Measurements from ENCODE around the gene LTB. TPM values are rescaled to one million over a fixed set of nuclear protein-coding genes. Genes with fewer than 3 reads are reported as not detected.
"Not testable (repeated sequence)": the region's sequence is repeated elsewhere in the genome, so short reads cannot be mapped to it uniquely, and the experiment has no call there.

LTB gene
- total RNA-seq, 6 experiments from 2014 or later, result 0.38 TPM; not detected in 5

DNA sequence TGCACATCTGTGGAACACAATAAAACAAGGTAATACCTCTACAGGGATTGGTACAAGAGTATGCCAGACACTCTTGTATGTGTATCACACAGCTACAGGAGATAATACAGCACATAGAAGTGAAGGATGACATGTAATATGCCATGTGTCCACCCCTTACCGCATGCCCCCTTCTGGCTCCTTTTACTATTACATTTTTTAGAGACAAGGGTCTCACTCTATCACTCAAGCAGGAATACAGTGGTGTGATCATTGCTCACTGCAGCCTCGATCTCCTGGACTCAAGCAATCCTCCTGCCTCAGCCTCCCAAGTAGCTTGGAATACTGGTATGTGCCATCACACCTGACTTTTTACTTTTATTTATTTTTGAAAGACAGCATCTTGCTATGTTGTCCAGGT lies 14.8 kb upstream of the LTB start:
- peak; percentile 77 for TF ChIP-seq CTCF (IDR thresholded peaks at IDR 0.05)
- Mint-ChIP-seq H3K9me3 (no peaks in the 10 kb centered on the region), H3K4me3 (no peak overlapping the region), H3K27ac (no peak overlapping the region), H3K4me1 (ENCODE audit: low read depth) (peaks cover 8% of the 10 kb centered on the region), H3K27me3 (ENCODE audit: insufficient read depth) (no peaks in the 10 kb centered on the region), H3K36me3 (ENCODE audit: low read depth) (no peaks in the 10 kb centered on the region)
- DNase-seq, result peak; percentile 40

DNA sequence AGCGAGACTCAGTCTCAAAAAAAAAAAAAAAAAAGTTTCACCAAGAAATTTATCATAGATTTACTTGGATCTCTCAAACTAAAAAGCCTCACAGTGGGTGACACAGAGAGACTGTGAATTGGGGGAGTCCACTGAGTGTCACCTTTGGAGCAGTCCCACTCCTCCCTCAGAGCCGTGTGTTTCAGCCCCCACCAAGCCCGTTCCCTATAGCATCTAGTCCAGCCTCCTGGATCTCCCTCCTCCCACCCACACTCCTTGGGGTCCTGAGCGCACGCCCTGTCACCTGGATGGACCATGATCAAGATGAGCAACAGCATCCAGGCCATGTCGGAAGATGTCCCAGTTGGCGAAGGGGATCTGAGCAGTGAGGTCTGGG lies 10.2 kb upstream of the LTB start:
- Mint-ChIP-seq H3K36me3 (ENCODE audit: low read depth) (no peaks in the 10 kb centered on the region), H3K4me3 (no peak overlapping the region), H3K27me3 (ENCODE audit: insufficient read depth) (no peaks in the 10 kb centered on the region), H3K4me1 (ENCODE audit: low read depth) (peaks cover 7% of the 10 kb centered on the region; the same call in 1 of the 2 replicates), H3K27ac (no peak overlapping the region), H3K9me3 (no peaks in the 10 kb centered on the region)
- no peak for DNase-seq
- TF ChIP-seq CTCF (IDR thresholded peaks at IDR 0.05), result no peak

DNA sequence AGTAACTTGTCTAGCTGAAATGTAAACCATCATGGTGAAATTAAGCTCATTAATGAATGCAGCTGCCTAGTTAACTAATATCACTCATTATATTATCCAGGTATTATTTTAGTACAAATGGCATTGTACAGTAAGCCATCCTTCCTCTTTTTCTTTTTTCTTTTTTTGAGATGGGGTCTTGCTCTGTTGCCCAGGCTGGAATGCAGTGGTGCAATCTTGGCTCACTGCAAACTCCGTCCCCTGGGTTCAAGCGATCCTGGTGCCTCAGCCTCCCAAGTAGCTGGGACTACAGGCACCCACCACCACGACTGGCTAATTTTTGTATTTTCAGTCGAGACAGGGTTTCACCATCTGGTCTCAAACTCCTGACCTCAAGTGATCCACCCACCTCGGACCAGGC lies 8.5 kb upstream of the LTB start:
- not testable (repeated sequence) for DNase-seq; H3K4me3 Mint-ChIP-seq; H3K27ac Mint-ChIP-seq; H3K9me3 Mint-ChIP-seq; H3K27me3 Mint-ChIP-seq (ENCODE audit: insufficient read depth); H3K36me3 Mint-ChIP-seq (ENCODE audit: low read depth)
- peaks cover 12% of the 10 kb centered on the region for H3K4me1 Mint-ChIP-seq (ENCODE audit: low read depth)

- DNase-seq, result no peak
- no peak for TF ChIP-seq CTCF (IDR thresholded peaks at IDR 0.05)
- Mint-ChIP-seq H3K9me3 (no peaks in the 10 kb centered on the region), H3K27ac (peak overlapping the region; percentile 6; the same call in 1 of the 2 replicates), H3K4me3 (no peak overlapping the region; the same call in 1 of the 2 replicates), H3K27me3 (ENCODE audit: insufficient read depth) (no peaks in the 10 kb centered on the region), H3K36me3 (ENCODE audit: low read depth) (no peaks in the 10 kb centered on the region), H3K4me1 (ENCODE audit: low read depth) (peaks cover 14% of the 10 kb centered on the region)
These were observed 6.8 kb upstream of the LTB start for GRCh38 chr6:31588871-31589650.

GRCh38 chr6:31587791-31588777 lies 5.9 kb upstream of the LTB start:
- H3K27me3 Mint-ChIP-seq (ENCODE audit: insufficient read depth), result no peaks in the 10 kb centered on the region
- DNase-seq, result no peak
- H3K4me3 Mint-ChIP-seq, result no peak overlapping the region
- no peaks in the 10 kb centered on the region for H3K9me3 Mint-ChIP-seq
- peaks cover 14% of the 10 kb centered on the region for H3K4me1 Mint-ChIP-seq (ENCODE audit: low read depth)
- no peaks in the 10 kb centered on the region for H3K36me3 Mint-ChIP-seq (ENCODE audit: low read depth)
- no peak for TF ChIP-seq CTCF (IDR thresholded peaks at IDR 0.05)
- no peak overlapping the region for H3K27ac Mint-ChIP-seq
